Measurements from ENCODE around the gene CLK3. TPM values are rescaled to one million over a fixed set of nuclear protein-coding genes. Genes with fewer than 3 reads are reported as not detected.

Gene CLK3
- total and polyA plus RNA-seq, 2 of the 13 experiments (the other 11 are each of a cell fraction or from before 2014, with no cell fraction given) = 41.5 to 82.0 TPM

DNA sequence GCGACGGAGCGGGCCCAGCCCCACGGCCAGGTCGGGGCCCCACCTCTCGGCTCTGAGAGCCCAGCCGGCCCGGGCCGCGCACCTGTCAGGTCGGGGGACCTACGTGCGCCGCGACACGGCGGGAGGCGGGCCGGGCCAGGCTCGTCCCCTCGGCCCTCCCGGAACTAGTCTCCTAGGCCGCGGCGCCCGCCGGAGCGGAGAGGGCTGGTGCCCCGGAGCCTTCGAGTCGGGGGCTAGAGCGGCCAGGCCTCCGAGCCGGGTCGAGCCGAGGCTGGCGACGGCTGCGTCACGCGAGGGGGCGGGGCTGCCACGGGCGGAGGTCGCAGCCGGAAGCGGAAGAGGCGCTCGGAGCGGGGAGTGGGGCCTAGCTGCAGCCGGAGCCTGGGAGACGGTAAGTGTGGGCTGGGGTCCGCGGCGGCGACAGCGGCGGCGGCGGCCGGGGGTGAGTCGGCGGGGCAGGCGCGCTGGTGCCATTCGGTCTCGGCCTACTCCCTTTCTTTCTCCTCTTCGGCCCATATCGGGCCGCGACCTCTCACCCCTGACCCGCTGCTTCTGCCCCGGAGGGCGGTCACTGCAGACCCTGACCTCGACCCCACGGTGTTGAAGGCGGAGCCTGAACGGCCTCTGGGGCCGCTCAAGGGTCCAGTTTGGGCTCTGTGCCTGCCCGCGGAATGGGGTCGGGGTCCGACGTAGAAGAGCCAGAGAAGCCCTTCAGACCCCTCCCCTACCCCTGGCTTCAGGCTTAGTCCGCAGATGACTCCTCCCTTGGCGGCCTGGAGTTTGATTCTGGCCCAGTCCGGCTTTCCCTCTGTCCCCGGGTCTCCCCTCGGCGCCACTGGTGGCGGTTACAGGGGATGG lies at the start of gene CLK3 (continued):
- TF ChIP-seq, protein P1, sequence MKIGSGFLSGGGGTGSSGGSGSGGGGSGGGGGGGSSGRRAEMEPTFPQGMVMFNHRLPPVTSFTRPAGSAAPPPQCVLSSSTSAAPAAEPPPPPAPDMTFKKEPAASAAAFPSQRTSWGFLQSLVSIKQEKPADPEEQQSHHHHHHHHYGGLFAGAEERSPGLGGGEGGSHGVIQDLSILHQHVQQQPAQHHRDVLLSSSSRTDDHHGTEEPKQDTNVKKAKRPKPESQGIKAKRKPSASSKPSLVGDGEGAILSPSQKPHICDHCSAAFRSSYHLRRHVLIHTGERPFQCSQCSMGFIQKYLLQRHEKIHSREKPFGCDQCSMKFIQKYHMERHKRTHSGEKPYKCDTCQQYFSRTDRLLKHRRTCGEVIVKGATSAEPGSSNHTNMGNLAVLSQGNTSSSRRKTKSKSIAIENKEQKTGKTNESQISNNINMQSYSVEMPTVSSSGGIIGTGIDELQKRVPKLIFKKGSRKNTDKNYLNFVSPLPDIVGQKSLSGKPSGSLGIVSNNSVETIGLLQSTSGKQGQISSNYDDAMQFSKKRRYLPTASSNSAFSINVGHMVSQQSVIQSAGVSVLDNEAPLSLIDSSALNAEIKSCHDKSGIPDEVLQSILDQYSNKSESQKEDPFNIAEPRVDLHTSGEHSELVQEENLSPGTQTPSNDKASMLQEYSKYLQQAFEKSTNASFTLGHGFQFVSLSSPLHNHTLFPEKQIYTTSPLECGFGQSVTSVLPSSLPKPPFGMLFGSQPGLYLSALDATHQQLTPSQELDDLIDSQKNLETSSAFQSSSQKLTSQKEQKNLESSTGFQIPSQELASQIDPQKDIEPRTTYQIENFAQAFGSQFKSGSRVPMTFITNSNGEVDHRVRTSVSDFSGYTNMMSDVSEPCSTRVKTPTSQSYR (CRISPR knock-in tag; IDR thresholded peaks at IDR 0.05; ENCODE audit: borderline replicate concordance) = no peak
- peak; percentile 85 for TF ChIP-seq MYC (CRISPR knock-in tag; IDR thresholded peaks at IDR 0.05; ENCODE audit: borderline replicate concordance)
- TF ChIP-seq CENPT (CRISPR knock-in tag; IDR thresholded peaks at IDR 0.05; ENCODE audit: low read depth) = peak; percentile 94; the same call in 1 of the 2 replicates
- TF ChIP-seq GATAD1 (CRISPR knock-in tag; IDR thresholded peaks at IDR 0.05) = peak; percentile 94
- peak; percentile 13; the same call in 1 of the 2 replicates for TF ChIP-seq CREM (IDR thresholded peaks at IDR 0.05)
- no peak for TF ChIP-seq CREM (CRISPR knock-in tag; IDR thresholded peaks at IDR 0.05)
- TF ChIP-seq SP1 (IDR thresholded peaks at IDR 0.05) = no peak
- TF ChIP-seq SP1 (CRISPR knock-in tag; IDR thresholded peaks at IDR 0.05) = peak; percentile 93
- no peak for TF ChIP-seq NBN (conservative IDR thresholded peaks at IDR 0.05)
- TF ChIP-seq ZNF816 (CRISPR knock-in tag; IDR thresholded peaks at IDR 0.05; ENCODE audit: borderline replicate concordance) = peak; percentile 95
- TF ChIP-seq, protein P2, sequence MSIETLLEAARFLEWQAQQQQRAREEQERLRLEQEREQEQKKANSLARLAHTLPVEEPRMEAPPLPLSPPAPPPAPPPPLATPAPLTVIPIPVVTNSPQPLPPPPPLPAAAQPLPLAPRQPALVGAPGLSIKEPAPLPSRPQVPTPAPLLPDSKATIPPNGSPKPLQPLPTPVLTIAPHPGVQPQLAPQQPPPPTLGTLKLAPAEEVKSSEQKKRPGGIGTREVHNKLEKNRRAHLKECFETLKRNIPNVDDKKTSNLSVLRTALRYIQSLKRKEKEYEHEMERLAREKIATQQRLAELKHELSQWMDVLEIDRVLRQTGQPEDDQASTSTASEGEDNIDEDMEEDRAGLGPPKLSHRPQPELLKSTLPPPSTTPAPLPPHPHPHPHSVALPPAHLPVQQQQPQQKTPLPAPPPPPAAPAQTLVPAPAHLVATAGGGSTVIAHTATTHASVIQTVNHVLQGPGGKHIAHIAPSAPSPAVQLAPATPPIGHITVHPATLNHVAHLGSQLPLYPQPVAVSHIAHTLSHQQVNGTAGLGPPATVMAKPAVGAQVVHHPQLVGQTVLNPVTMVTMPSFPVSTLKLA (IDR thresholded peaks at IDR 0.05) = peak; percentile 23; the same call in 1 of the 2 replicates
- no peak for TF ChIP-seq TCF7 (IDR thresholded peaks at IDR 0.05; ENCODE audit: low read depth)
- TF ChIP-seq SRSF1 (optimal IDR thresholded peaks at IDR 0.05; ENCODE audit: low read depth, low read length) = no peak
- TF ChIP-seq IRX3 (CRISPR knock-in tag; IDR thresholded peaks at IDR 0.05; ENCODE audit: borderline replicate concordance, low read depth) = no peak
- TF ChIP-seq TAF15 (IDR thresholded peaks at IDR 0.05; ENCODE audit: low read depth, low read length, poor library complexity, severe bottlenecking) = peak; percentile 32
- peak; percentile 86; the same call in 1 of the 2 replicates for TF ChIP-seq FOXC1 (CRISPR knock-in tag; IDR thresholded peaks at IDR 0.05; ENCODE audit: borderline replicate concordance)
- peak; percentile 94 for TF ChIP-seq PHF20 (CRISPR knock-in tag; IDR thresholded peaks at IDR 0.05)
- TF ChIP-seq, protein P3, sequence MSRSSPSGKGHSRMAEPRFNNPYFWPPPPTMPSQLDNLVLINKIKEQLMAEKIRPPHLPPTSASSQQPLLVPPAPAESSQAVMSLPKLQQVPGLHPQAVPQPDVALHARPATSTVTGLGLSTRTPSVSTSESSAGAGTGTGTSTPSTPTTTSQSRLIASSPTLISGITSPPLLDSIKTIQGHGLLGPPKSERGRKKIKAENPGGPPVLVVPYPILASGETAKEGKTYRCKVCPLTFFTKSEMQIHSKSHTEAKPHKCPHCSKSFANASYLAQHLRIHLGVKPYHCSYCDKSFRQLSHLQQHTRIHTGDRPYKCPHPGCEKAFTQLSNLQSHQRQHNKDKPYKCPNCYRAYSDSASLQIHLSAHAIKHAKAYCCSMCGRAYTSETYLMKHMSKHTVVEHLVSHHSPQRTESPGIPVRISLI (CRISPR knock-in tag; IDR thresholded peaks at IDR 0.05; ENCODE audit: borderline replicate concordance) = no peak; the same call in 1 of the 2 replicates
- peak; percentile 84 for TF ChIP-seq MIER3 (CRISPR knock-in tag; IDR thresholded peaks at IDR 0.05; ENCODE audit: borderline replicate concordance)
- TF ChIP-seq RBM22 (optimal IDR thresholded peaks at IDR 0.05; ENCODE audit: low read length) = no peak
- TF ChIP-seq, protein P4, sequence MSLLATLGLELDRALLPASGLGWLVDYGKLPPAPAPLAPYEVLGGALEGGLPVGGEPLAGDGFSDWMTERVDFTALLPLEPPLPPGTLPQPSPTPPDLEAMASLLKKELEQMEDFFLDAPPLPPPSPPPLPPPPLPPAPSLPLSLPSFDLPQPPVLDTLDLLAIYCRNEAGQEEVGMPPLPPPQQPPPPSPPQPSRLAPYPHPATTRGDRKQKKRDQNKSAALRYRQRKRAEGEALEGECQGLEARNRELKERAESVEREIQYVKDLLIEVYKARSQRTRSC (CRISPR knock-in tag; IDR thresholded peaks at IDR 0.05; ENCODE audit: low read depth) = no peak
- TF ChIP-seq ZFP36 (IDR thresholded peaks at IDR 0.05; ENCODE audit: borderline replicate concordance, low read depth, low read length, partially characterized antibody) = no peak
